Activated CD8-positive, alpha-beta T cell treated with anti-CD3 and anti-CD28 coated beads, Interleukin-2, amount 10 ng/mL, durations not matched to agents 7 days and 5 days (primary cell): ENCODE measurements around the gene EXOSC7. TPM values are rescaled to one million over a fixed set of nuclear protein-coding genes. Genes with fewer than 3 reads are reported as not detected.
A peak's percentile ranks its signal among the peaks of the same experiment; 100 is the strongest.

Experiments
- ATAC-seq: fragments of 150-1000 bp; cut with Tn5 transposase; one replicate; pipeline ENCODE4 v1.10.0; 2021; ENCODE audit warnings: moderate library complexity
- CTCF ChIA-PET: fragments of 350-600 bp; sonication (Branson Sonifier 250); formaldehyde crosslinking; loops from one replicate; lab custom pipeline; 2021; ENCODE audit warnings: antibody characterized with exemption; lab: Charles Lee
- POLR2A ChIA-PET: fragments of 350-600 bp; sonication (Branson Sonifier 250); formaldehyde crosslinking; loops from one replicate; lab custom pipeline; 2021; ENCODE audit warnings: antibody characterized with exemption; lab: Charles Lee
- DNase-seq: peaks from one replicate; pipeline ENCODE4 v3.0.0-alpha.2; 2020
- H3K27ac Mint-ChIP-seq: one replicate; pipeline ENCODE4 v1.8.0; 2021; ENCODE audit warnings: mild to moderate bottlenecking, mixed read lengths
- H3K27me3 Mint-ChIP-seq: one replicate; pipeline ENCODE4 v1.8.0; 2021; ENCODE audit warnings: low read depth, mixed read lengths
- H3K36me3 Mint-ChIP-seq: one replicate; pipeline ENCODE4 v1.8.0; 2021; ENCODE audit warnings: low read depth, mixed read lengths
- H3K4me1 Mint-ChIP-seq: one replicate; pipeline ENCODE4 v1.8.0; 2021; ENCODE audit warnings: low read depth, mixed read lengths
- H3K4me3 Mint-ChIP-seq: one replicate; pipeline ENCODE4 v1.8.0; 2021; ENCODE audit warnings: mild to moderate bottlenecking, mixed read lengths
- H3K9me3 Mint-ChIP-seq: one replicate; pipeline ENCODE4 v1.8.0; 2022; ENCODE audit warnings: mixed read lengths; ENCODE audit not compliant: insufficient read depth
- total RNA-seq, 2 experiments: library from RNA; stranded (reverse); gene quantifications; one replicate each; pipeline ENCODE4 v1.2.3, GENCODE V29; 2021

Gene EXOSC7
- total RNA-seq, 2 experiments from 2014 or later, result 49.5 to 50.1 TPM

DNA sequence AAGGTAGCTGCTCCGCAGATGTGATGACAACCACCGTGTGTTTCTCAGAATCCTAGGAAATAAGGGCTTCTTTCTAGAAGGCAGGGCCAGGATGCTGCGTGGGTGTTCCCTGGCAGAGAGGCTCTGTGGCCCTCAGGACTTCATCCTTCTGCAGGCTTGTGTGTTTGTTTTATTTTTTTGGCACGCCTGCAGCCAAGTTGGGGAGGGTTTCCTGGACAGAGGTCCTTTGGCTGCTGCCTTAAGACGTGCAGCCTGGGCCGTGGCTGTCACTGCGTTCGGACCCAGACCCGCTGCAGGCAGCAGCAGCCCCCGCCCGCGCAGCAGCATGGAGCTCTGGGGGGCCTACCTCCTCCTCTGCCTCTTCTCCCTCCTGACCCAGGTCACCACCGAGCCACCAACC is 50.0 kb downstream of the EXOSC7 start, which contains the start of gene CLEC3B:
Gene CLEC3B (plus strand): TSS at position 266 of the 400 bp plus-strand sequence. CDS start 60 bp downstream, at position 326.
- ATAC-seq, result no peak
- Mint-ChIP-seq H3K27me3 (peaks cover 3% of the 10 kb centered on the region), H3K4me1 (peaks cover 2% of the 10 kb centered on the region), H3K4me3 (no peak within 1 kb of the TSS), H3K36me3 (no peaks in the 10 kb centered on the region), H3K9me3 (no peaks in the 10 kb centered on the region), H3K27ac (no peak within 1 kb of the TSS)
- ChIA-PET POLR2A (no interaction called here), CTCF (no interaction called here)
- no peak for DNase-seq

DNA sequence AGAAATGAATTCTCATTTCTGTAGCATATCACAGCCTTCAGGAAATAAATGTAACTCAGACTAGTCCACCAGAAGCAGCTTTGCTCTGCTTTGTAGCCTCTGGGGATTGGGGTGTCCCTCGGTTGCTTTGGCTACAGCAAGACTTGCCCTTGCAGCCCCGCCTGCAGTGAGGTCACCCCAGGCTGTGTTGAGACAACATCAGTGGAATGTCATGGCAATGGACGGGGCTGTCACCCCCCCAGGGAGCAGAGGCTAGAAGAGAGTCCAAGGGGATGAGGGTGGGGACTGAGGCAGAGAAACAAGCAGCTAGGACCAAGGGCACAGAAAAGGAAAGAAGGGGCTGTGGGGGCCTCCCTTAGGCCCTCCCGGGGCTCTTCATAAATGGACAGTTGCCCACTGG is 50.9 kb downstream of the EXOSC7 start:
- CTCF ChIA-PET, result interaction anchor here (0.7 kb wide), 1 partner anchor 183 kb away, joined by 3 read pairs; no protein-coding TSS in a partner anchor

DNA sequence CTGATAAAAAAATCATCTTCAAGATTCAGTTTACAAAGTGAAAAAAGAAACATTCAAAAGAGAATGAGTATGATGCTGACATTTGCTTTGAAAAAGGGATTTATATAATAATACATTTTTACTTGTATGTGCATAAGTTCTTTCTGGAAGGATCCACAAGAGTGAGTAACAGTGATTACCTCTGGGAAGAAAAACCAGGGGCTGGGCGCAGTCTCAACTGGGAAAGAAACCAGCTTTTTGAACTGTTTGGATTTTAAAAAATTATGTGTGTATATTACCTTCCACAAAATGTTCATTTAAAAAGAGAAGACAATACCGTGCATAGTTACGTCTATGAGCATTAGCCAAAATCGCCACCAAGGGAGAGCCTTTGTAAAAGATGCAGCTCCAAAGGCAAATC is 51.4 kb downstream of the EXOSC7 start:
- Mint-ChIP-seq H3K27me3 (peaks cover 3% of the 10 kb centered on the region), H3K4me3 (no peak overlapping the region), H3K36me3 (no peaks in the 10 kb centered on the region), H3K4me1 (no peaks in the 10 kb centered on the region), H3K27ac (no peak overlapping the region), H3K9me3 (no peaks in the 10 kb centered on the region)
- DNase-seq (no peak), ATAC-seq (no peak)
- ChIA-PET CTCF (interaction anchor here (0.7 kb wide), 1 partner anchor 182 kb away, joined by 3 read pairs; no protein-coding TSS in a partner anchor), POLR2A (no interaction called here)

More for the DNA sequence above, 50.9 kb downstream of the EXOSC7 start:
- Mint-ChIP-seq H3K36me3 (no peaks in the 10 kb centered on the region), H3K9me3 (no peaks in the 10 kb centered on the region), H3K27ac (no peak overlapping the region), H3K4me1 (no peaks in the 10 kb centered on the region), H3K4me3 (no peak overlapping the region), H3K27me3 (peaks cover 3% of the 10 kb centered on the region)
- DNase-seq (no peak), ATAC-seq (no peak)
- POLR2A ChIA-PET, result no interaction called here

- Mint-ChIP-seq H3K27ac (no peak overlapping the region), H3K4me1 (peaks cover 4% of the 10 kb centered on the region), H3K27me3 (peaks cover 3% of the 10 kb centered on the region), H3K4me3 (no peak overlapping the region), H3K9me3 (no peaks in the 10 kb centered on the region), H3K36me3 (no peaks in the 10 kb centered on the region)
- ATAC-seq (no peak), DNase-seq (no peak)
- POLR2A ChIA-PET, result no interaction called here
- CTCF ChIA-PET, result interaction anchor here (1.9 kb wide), 2 partner anchors 12 to 181 kb away, joined by 6 to 8 read pairs; no protein-coding TSS in a partner anchor
These were observed 53.2 kb downstream of the EXOSC7 start for GRCh38 chr3:45029216-45029615.

- no peaks in the 10 kb centered on the region for H3K9me3 Mint-ChIP-seq
- H3K27me3 Mint-ChIP-seq, result peaks cover 3% of the 10 kb centered on the region
- no peaks in the 10 kb centered on the region for H3K36me3 Mint-ChIP-seq
- no peak for ATAC-seq
- ChIA-PET POLR2A (no interaction called here), CTCF (interaction anchor here (1.9 kb wide), 2 partner anchors 11 to 181 kb away, joined by 6 to 8 read pairs; no protein-coding TSS in a partner anchor)
- H3K27ac Mint-ChIP-seq, result no peak overlapping the region
- no peak overlapping the region for H3K4me3 Mint-ChIP-seq
- no peak for DNase-seq
- H3K4me1 Mint-ChIP-seq, result peaks cover 9% of the 10 kb centered on the region
These were observed 53.6 kb downstream of the EXOSC7 start for GRCh38 chr3:45029661-45030060.

GRCh38 chr3:45031531-45031930 is 55.5 kb downstream of the EXOSC7 start:
- peaks cover 6% of the 10 kb centered on the region for H3K27me3 Mint-ChIP-seq
- CTCF ChIA-PET, result interaction anchor here (1.0 kb wide), 1 partner anchor 44 kb away, joined by 3 read pairs; no protein-coding TSS in a partner anchor
- no peak overlapping the region for H3K4me3 Mint-ChIP-seq
- H3K36me3 Mint-ChIP-seq, result no peaks in the 10 kb centered on the region
- H3K27ac Mint-ChIP-seq, result no peak overlapping the region
- POLR2A ChIA-PET, result no interaction called here
- DNase-seq (no peak), ATAC-seq (no peak)
- peaks cover 26% of the 10 kb centered on the region for H3K4me1 Mint-ChIP-seq
- H3K9me3 Mint-ChIP-seq, result no peaks in the 10 kb centered on the region

DNA sequence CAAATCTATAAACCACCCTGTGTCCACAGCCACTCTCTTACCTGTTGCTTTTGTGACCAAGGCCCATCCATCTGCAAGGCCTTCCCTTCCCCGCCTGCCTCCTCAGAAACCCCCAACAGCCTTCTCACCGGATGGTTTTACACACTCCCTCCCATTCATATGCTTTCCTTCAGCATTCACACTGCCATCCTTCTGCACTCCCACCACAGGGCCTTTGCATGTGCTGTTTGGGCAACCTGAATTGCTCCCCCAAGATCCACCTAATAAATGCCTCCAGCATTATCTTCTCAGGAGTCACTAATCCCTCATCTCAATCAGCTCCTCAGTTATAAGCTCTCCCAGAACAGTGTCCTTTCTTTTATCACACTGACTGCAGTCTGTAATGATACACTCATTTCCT is 56.1 kb downstream of the EXOSC7 start:
- ATAC-seq (no peak), DNase-seq (no peak)
- ChIA-PET CTCF (no interaction called here), POLR2A (no interaction called here)
- H3K4me1 Mint-ChIP-seq, result peaks cover 27% of the 10 kb centered on the region
- peaks cover 7% of the 10 kb centered on the region for H3K27me3 Mint-ChIP-seq
- H3K36me3 Mint-ChIP-seq, result no peaks in the 10 kb centered on the region
- no peaks in the 10 kb centered on the region for H3K9me3 Mint-ChIP-seq
- no peak overlapping the region for H3K4me3 Mint-ChIP-seq
- no peak overlapping the region for H3K27ac Mint-ChIP-seq

- Mint-ChIP-seq H3K4me1 (peaks cover 34% of the 10 kb centered on the region), H3K4me3 (no peak overlapping the region)
- CTCF ChIA-PET, result interaction anchor here (1.0 to 2.0 kb wide), 6 partner anchors 8 to 626 kb away, joined by 3 to 13 read pairs (median 4); no protein-coding TSS in a partner anchor
These were observed 57.7 kb downstream of the EXOSC7 start for GRCh38 chr3:45033791-45034190.

DNA sequence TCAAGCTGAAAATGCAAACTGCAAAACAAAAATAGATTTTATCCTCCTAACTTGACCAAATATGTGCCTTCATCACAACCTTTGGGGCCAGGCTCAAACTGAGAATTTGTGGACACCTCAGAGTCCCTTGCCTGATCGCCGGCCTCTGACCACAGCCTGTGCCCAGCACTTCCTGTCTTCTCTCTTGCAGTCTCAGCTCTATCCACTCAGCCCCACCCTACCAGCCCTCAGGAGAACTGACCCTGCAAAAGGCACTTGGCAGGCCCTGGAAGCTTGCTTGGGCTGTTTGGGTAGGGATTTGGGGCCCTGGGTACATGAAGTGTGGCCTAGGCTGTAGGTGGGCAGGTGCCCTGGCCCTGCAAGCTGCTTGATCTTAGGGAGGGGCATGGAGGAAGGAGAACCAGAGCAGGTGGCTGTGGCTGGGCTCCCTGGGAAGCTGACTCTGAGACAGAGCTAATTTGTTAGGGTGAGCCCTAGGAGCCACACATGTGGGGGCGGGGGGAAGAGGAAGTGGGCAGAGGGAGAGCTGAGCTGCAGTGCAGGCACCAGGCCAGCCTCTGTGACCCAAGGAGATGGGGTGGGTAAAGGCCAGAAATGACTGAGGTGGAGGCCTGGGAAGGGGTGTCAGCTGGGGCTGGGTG is 58.7 kb downstream of the EXOSC7 start:
- Mint-ChIP-seq H3K9me3 (no peaks in the 10 kb centered on the region), H3K4me3 (peak overlapping the region; percentile 45), H3K27ac (peak overlapping the region; percentile 87), H3K36me3 (no peaks in the 10 kb centered on the region), H3K4me1 (peaks cover 34% of the 10 kb centered on the region), H3K27me3 (peaks cover 7% of the 10 kb centered on the region)
- ATAC-seq (peak; percentile 49), DNase-seq (peak; percentile 71)
- ChIA-PET CTCF (interaction anchor here (0.6 to 8.7 kb wide), 9 partner anchors 20 to 904 kb away, joined by 3 to 101 read pairs (median 5); no protein-coding TSS in a partner anchor), POLR2A (no interaction called here)

More at GRCh38 chr3:45033791-45034190, 57.7 kb downstream of the EXOSC7 start:
- Mint-ChIP-seq H3K27me3 (peaks cover 7% of the 10 kb centered on the region), H3K9me3 (no peaks in the 10 kb centered on the region), H3K27ac (no peak overlapping the region), H3K36me3 (no peaks in the 10 kb centered on the region)
- DNase-seq, result no peak
- no peak for ATAC-seq
- POLR2A ChIA-PET, result no interaction called here

GRCh38 chr3:45035441-45036301 is 59.6 kb downstream of the EXOSC7 start:
- peaks cover 7% of the 10 kb centered on the region for H3K27me3 Mint-ChIP-seq
- ATAC-seq, result peak; percentile 25
- CTCF ChIA-PET, result interaction anchor here (0.6 to 13.8 kb wide), 23 partner anchors 12 to 903 kb away, joined by 3 to 386 read pairs (median 4); partner anchors contain the start of genes EXOSC7 and ZDHHC3
- no peaks in the 10 kb centered on the region for H3K36me3 Mint-ChIP-seq
- H3K4me3 Mint-ChIP-seq, result peak overlapping the region; percentile 68
- POLR2A ChIA-PET, result no interaction called here
- peaks cover 40% of the 10 kb centered on the region for H3K4me1 Mint-ChIP-seq
- peak; percentile 54 for DNase-seq
- H3K27ac Mint-ChIP-seq, result peak overlapping the region; percentile 59
- no peaks in the 10 kb centered on the region for H3K9me3 Mint-ChIP-seq

GRCh38 chr3:45037720-45038455 is 61.8 kb downstream of the EXOSC7 start:
- CTCF ChIA-PET, result interaction anchor here (0.6 to 13.8 kb wide), 40 partner anchors 10 to 625 kb away, joined by 3 to 386 read pairs (median 4); no protein-coding TSS in a partner anchor
- ATAC-seq (peak; percentile 82), DNase-seq (peak; percentile 96)
- H3K27me3 Mint-ChIP-seq, result peaks cover 7% of the 10 kb centered on the region
- H3K4me3 Mint-ChIP-seq, result no peak overlapping the region
- POLR2A ChIA-PET, result no interaction called here
- no peak overlapping the region for H3K27ac Mint-ChIP-seq
- no peaks in the 10 kb centered on the region for H3K9me3 Mint-ChIP-seq
- no peaks in the 10 kb centered on the region for H3K36me3 Mint-ChIP-seq
- peaks cover 60% of the 10 kb centered on the region for H3K4me1 Mint-ChIP-seq
